Cardiac septum (tissue), 1 donor: Measurements from ENCODE around the gene CHMP1A. TPM values are rescaled to one million over a fixed set of nuclear protein-coding genes. Genes with fewer than 3 reads are reported as not detected.
"Not testable (repeated sequence)": the region's sequence is repeated elsewhere in the genome, so short reads cannot be mapped to it uniquely, and the experiment has no call there.

ENCODE experiments used
- DNase-seq: peaks from one replicate; pipeline ENCODE4 v3.0.0-alpha.2; 2020; ENCODE audit warnings: low spot score
- intact Hi-C: fragments of 100-400 bp; cut with DNase I; formaldehyde crosslinking; loops from one replicate; pipeline ENCODE4 v1.14.0; 2022
- total RNA-seq: library from RNA; stranded (reverse); fragmentation: NEBNext Ultra II Directional; extraction: Animal tissue kit (Norgen Biotek cat#: 25700); gene quantifications from one replicate; pipeline ENCODE4 v1.2.1, GENCODE V29; 2021
- donor health status: DM: no; HTN: no; CAD: no.

The CHMP1A gene
- total RNA-seq, 1 donor from 2014 or later = 46.0 TPM

- peak; percentile 12 for DNase-seq
- intact Hi-C loops = no loop called here
These were observed 10.1 kb upstream of the CHMP1A start for GRCh38 chr16:89667633-89668032.

- intact Hi-C loops = not testable (repeated sequence)
- peak; percentile 61 for DNase-seq
These were observed 9.5 kb upstream of the CHMP1A start for GRCh38 chr16:89667000-89667399.

- intact Hi-C loops = not testable (repeated sequence)
- peak; percentile 33 for DNase-seq
These were observed 6.7 kb upstream of the CHMP1A start for GRCh38 chr16:89664238-89664637.

- DNase-seq = no peak
- intact Hi-C loops = no loop called here
These were observed 3.7 kb upstream of the CHMP1A start for GRCh38 chr16:89661215-89661614.

DNA sequence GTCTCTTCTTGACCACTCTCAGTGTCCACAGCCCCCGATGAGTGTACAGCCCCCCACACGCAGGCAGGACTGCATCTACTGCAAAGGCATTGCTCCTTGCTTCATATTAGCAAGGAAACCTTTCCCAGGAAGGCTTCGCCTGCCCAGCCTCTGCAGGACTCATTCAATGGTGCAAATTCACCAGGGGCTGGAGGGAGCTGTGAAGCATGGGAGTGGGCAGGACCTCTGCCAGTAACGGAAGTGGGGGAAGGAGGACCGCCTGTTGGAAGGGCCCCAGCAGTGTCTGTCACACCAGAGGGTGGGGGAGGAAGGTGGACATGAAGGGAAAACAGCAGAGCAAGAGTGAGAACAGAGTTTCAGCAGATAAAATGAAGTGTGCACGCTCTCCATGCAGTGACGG is 2.6 kb upstream of the CHMP1A start:
- intact Hi-C loops = no loop called here
- DNase-seq = peak; percentile 55

DNA sequence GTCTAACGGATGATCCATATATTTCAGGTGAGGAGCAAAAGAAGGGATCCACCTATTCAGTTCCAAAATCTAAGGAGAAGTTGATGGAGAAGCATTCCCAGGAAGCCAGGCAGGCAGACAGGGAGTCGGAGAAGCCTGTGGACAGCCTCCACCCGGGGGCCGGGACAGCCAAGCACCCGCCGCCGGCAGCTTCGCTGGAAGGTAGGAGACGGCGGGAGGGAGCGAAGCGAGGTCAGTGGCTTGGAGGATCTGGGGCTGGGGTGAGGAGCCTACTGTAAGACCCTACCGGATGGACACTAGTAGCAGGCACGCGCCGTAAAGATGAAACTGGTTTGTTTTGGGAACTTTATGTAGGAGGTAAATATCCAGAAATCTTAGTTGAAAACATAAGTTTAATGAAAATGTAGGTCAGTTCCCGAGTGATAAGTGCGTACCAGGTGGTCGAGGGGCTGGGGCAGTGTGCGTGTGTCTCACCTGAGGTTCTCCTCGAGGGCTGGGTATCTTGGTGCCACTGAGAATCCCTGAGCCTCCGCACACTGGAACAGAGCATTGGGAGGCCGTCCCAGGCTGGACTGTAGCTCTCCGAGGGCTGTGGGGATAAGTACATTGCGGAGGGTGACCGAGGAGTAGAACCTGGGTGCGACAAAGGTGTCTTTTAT is 842 bp upstream of the CHMP1A start:
- peak; percentile 50 for DNase-seq
- intact Hi-C loops = no loop called here

GRCh38 chr16:89656435-89657121 is 930 bp downstream of the CHMP1A start:
- no peak for DNase-seq

GRCh38 chr16:89655062-89655643 is 2.4 kb downstream of the CHMP1A start:
- intact Hi-C loops = no loop called here
- no peak for DNase-seq

More at GRCh38 chr16:89656435-89657121, 930 bp downstream of the CHMP1A start:
- intact Hi-C loops = no loop called here

GRCh38 chr16:89653656-89654295 is 3.7 kb downstream of the CHMP1A start:
- intact Hi-C loops = no loop called here
- DNase-seq = no peak

DNA sequence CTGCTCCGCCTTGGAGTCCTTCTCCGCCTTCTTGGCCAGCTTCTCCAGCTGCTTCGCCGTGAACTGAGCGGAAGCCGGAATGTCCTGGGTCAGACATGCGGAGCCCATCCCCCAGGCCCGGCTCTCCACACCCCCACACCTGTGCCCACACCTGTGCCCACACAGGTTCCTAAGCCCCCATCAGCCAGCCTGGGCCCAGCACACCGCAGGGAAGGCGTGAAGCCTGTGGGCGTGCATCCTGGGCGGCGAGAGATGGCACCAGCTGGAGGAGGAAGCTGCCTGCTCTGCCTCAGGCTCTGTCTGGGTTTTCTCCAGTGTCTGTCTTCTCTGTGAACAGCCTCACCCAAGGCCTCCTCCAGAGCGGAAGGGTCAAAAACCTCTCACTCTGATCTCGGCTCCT is 5.9 kb downstream of the CHMP1A start:
- no peak for DNase-seq
- intact Hi-C loops = no loop called here

- no peak for DNase-seq
- intact Hi-C loops = no loop called here
These were observed 10.6 kb downstream of the CHMP1A start for GRCh38 chr16:89646906-89647305.

GRCh38 chr16:89646270-89646669 is 11.2 kb downstream of the CHMP1A start:
- intact Hi-C loops = no loop called here
- DNase-seq = no peak

GRCh38 chr16:89645122-89645521 is 12.4 kb downstream of the CHMP1A start:
- DNase-seq = no peak
- intact Hi-C loops = no loop called here

DNA sequence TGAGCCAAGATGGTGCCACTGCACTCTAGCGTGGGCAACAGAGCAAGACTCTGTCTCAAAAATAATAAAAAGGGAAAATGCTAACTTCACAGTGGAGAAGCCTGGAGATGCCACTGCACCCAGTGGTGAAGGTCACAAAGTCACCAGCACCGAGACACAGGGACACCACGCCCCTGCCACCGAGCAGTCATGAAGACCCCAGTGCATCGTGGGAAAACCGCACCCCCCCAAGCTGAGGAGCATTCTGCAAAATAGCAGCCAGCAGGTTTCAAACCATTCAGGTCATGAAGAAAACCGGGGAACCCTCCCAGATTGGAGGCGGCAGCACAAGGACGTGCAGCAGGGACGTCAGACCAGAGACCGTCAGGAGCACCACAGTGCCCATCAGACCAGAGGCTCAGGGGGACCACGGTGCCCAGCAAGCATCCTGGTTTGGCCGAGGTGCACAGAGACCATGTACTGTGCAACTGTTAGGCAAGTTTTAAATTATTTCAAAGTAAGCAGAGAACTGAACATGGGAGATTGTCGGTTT is 13.7 kb downstream of the CHMP1A start:
- no peak for DNase-seq
- intact Hi-C loops = no loop called here

DNA sequence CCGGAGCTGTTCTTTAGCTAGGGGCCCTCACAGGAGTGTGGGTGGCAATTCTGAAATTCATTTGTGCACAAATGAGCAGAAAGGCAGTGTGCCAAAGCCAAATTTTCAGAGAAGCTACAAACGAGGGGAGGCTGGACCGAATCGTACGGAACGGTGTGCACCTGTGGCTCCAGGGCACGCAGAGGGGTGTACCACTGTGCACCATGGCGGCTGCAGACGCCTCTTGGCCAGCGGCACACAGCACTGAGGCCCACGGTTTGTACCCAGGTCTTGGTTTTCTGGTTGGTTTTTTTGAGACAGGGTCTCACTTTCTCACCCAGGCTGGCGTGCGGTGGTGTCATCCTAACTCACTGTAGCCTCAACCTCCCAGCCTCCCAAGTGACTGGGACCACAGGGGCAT is 14.9 kb downstream of the CHMP1A start:
- no peak for DNase-seq
- intact Hi-C loops = no loop called here

DNA sequence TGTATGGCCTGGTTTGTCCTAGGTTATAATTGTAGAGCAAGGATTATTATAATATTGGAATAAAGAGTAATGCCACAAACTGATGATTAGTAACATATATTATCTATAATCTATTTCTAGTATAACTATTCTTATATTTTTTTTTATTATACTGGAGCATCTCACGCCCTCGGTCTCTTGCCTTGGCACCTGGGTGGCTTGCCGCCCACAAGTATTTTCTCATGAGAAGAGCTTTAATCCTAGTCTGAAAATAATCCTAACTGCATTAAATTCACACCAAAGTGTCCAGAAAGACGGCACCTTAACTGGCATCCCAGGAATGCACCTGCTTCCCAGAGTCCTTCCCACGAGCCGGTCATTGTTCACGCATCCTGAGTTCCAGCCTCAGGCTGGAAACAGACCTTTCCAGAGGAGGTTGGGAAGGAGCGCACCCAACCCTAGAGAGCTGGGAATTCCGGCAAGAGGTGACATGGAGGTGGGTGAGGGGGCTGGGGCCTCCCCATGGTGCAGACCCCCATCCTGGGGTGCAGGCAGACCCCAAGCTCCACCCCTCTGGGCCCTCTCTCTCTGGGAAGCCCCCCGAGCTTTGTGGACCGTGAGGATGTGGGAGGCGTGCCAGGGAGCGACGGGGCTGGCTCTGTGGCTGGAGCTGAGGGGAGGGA is 15.9 kb downstream of the CHMP1A start:
- intact Hi-C loops = no loop called here
- DNase-seq = no peak

GRCh38 chr16:89639385-89639784 is 18.1 kb downstream of the CHMP1A start:
- intact Hi-C loops = no loop called here
- DNase-seq = no peak

DNA sequence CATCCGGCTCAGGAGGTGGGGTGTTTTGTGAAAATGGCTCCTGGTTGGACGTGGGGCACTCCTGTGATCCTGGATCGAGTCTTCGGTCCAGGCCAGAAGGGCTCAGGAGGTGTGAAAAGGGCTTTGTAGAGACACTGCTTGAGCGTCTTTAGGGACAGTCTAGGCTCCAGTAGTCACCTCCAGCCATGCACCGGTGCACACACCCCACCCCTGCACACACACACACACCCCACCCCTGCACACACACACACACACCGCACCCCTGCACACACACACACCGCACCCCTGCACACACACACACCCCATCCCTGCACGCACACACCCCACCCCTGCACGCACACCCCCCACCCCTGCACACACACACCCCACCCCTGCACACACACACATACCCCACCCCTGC is 19.1 kb downstream of the CHMP1A start:
- intact Hi-C loops = no loop called here
- no peak for DNase-seq

- intact Hi-C loops = no loop called here
- DNase-seq = no peak
These were observed 20.1 kb downstream of the CHMP1A start for GRCh38 chr16:89637379-89637778.

DNA sequence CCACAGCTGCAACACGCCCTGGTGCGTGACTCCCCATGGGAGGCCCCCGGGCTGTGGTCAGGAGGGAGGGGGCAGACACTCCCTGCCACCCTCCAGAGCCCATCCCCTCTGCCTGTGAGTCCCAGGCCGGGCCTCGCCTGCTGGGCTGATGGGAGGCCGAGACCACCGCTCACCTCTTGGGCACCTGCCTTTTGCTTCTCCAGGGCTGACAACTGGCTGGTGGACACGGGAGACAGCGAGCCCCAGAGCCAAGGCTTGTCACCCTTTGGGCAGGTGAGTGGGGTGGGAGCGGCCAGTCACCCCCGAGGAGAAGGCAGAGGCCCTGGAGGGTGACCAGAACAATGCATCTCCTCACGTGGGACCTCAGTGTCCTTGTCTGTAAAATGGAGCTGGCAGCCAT is 20.8 kb downstream of the CHMP1A start:
- intact Hi-C loops = no loop called here

More for the DNA sequence above, 20.8 kb downstream of the CHMP1A start:
- DNase-seq = no peak
